ENCODE measurements around the gene PHETA2.
"Not testable (repeated sequence)": the region's sequence is repeated elsewhere in the genome, so short reads cannot be mapped to it uniquely, and the experiment has no call there.

PHETA2 gene

DNA sequence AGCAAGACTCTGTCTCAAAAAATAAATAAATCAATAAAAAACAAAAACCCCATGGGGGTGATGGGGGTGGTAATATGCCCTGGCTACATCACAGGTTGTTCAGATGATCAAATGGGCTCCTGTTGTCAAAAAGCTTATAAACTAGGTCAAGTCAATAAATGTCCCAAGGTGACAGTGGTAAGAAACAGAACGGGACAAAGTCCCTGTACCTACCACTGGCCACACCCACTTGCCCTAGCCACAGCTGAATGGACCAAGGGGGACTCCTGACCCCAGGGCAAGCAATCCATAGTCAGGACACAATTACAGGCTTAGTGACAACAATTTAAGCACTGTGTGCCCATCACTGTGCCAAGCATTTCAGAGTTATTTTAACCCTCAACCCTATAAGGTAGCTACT is 9.4 kb upstream of the PHETA2 start:
- H3K4me3 Mint-ChIP-seq: no peak overlapping the region
- peaks cover 80% of the 10 kb centered on the region for H3K36me3 Mint-ChIP-seq (ENCODE audit: low read depth)
- H3K27ac Mint-ChIP-seq: no peak overlapping the region

DNA sequence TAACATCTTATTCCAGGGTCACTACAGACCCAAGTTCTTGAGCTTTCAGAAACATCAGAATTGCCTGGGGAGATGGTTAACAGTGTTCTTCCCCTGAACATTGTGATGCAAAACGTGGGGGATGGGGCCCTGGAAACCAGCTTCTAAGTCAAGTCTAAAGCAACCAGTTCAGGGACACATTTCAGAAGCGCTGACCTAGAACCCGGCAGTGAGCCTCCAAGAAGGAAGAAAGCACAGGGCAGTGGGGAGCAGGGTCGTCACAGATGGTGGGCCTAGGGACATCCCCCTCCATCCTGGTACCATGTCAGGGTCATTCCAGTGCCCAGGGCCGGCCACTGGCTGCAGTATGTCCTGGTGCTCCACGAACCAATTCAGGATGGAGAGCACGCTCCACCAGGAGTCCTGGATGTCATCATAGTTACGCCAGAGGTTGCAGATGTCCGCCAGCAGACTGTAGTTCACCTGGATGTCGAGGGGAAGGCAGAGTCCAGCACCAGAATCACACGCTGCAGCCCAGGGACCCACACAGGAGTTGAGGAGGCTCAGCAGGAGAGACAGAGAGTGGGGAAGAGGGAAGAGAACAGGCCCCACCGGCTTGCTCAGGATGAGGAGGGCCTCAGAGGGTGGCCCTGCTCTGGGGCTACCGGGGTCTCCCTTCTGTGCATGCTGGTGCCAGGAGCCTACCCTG is 8.5 kb upstream of the PHETA2 start:
- Mint-ChIP-seq H3K9me3 (no peaks in the 10 kb centered on the region), H3K27ac (no peak overlapping the region), H3K4me1 (ENCODE audit: low read depth) (peaks cover 13% of the 10 kb centered on the region), H3K4me3 (no peak overlapping the region), H3K27me3 (no peaks in the 10 kb centered on the region), H3K36me3 (ENCODE audit: low read depth) (peaks cover 75% of the 10 kb centered on the region)
- DNase-seq: no peak

More for the DNA sequence above, 9.4 kb upstream of the PHETA2 start:
- no peaks in the 10 kb centered on the region for H3K27me3 Mint-ChIP-seq
- H3K4me1 Mint-ChIP-seq (ENCODE audit: low read depth): peaks cover 5% of the 10 kb centered on the region
- DNase-seq: no peak
- no peaks in the 10 kb centered on the region for H3K9me3 Mint-ChIP-seq

GRCh38 chr22:42066126-42066761 is 7.8 kb upstream of the PHETA2 start:
- peaks cover 18% of the 10 kb centered on the region for H3K4me1 Mint-ChIP-seq (ENCODE audit: low read depth)
- no peak for DNase-seq
- H3K9me3 Mint-ChIP-seq: no peaks in the 10 kb centered on the region
- peak overlapping the region; percentile 22 for H3K27ac Mint-ChIP-seq
- H3K4me3 Mint-ChIP-seq: no peak overlapping the region
- H3K27me3 Mint-ChIP-seq: no peaks in the 10 kb centered on the region
- H3K36me3 Mint-ChIP-seq (ENCODE audit: low read depth): peaks cover 68% of the 10 kb centered on the region

DNA sequence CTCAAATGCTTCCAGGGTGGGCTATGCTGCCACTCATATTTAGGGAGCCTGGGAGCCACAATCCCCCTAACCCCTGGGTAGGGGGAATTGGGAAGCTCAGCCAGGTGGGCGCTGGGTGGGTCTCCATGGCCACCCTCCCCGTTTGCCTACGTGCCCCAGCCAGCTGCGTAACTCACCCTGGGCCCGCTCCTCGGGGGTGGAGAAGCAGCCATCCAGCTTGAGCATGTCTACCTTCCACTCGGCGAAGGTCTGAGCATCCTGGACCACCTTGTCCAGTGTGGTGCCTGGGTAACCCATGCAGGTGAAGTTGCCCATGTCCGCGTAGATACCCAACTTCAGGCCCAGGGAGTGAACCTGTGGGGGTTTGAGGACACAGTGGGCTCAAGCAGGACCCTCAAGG is 7.1 kb upstream of the PHETA2 start:
- Mint-ChIP-seq H3K9me3 (no peaks in the 10 kb centered on the region), H3K4me3 (no peak overlapping the region), H3K36me3 (ENCODE audit: low read depth) (peaks cover 63% of the 10 kb centered on the region), H3K27ac (no peak overlapping the region), H3K27me3 (no peaks in the 10 kb centered on the region), H3K4me1 (ENCODE audit: low read depth) (peaks cover 25% of the 10 kb centered on the region)
- no peak for DNase-seq

DNA sequence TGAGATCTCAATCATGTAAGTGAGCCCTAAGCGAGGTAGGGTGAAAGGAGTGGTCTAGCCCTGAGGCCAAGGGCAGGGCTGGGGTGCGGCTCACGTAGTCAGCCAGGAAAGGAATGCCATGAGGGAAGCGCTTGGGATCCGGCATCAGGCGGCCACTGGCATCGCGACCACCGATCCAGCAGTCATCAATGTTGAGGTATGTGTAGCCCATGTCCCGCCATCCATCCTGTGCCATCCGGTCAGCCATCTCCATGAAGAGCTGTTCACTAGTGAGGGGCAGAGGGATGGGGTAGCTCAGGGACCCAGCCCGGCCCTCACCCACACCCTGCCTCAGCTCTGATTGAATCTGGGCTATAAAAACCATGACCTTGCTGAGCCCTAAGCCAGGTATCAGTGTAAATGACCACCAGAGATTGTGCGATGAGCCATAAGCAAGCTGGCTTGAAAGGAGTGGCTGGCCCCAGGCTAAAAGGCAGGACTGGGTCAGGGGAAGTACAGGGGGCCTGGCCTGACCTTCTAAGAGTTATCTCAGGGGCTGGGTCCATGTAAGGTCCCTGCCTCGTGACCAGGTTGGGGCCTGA is 6.3 kb upstream of the PHETA2 start:
- Mint-ChIP-seq H3K36me3 (ENCODE audit: low read depth) (peaks cover 54% of the 10 kb centered on the region), H3K27ac (no peak overlapping the region), H3K27me3 (no peaks in the 10 kb centered on the region), H3K4me1 (ENCODE audit: low read depth) (peaks cover 28% of the 10 kb centered on the region), H3K4me3 (no peak overlapping the region), H3K9me3 (no peaks in the 10 kb centered on the region)
- DNase-seq: no peak

GRCh38 chr22:42068291-42068690 is 5.8 kb upstream of the PHETA2 start:
- H3K9me3 Mint-ChIP-seq: no peaks in the 10 kb centered on the region
- H3K27ac Mint-ChIP-seq: no peak overlapping the region
- H3K4me1 Mint-ChIP-seq (ENCODE audit: low read depth): peaks cover 32% of the 10 kb centered on the region
- peaks cover 49% of the 10 kb centered on the region for H3K36me3 Mint-ChIP-seq (ENCODE audit: low read depth)
- no peaks in the 10 kb centered on the region for H3K27me3 Mint-ChIP-seq
- no peak for DNase-seq
- no peak overlapping the region for H3K4me3 Mint-ChIP-seq

GRCh38 chr22:42069801-42070516 is 4.1 kb upstream of the PHETA2 start:
- Mint-ChIP-seq H3K27ac (peak overlapping the region; percentile 90), H3K4me3 (peak overlapping the region; percentile 85), H3K4me1 (ENCODE audit: low read depth) (peaks cover 39% of the 10 kb centered on the region), H3K36me3 (ENCODE audit: low read depth) (peaks cover 39% of the 10 kb centered on the region), H3K9me3 (no peaks in the 10 kb centered on the region), H3K27me3 (no peaks in the 10 kb centered on the region)
- DNase-seq: no peak

- H3K4me1 Mint-ChIP-seq (ENCODE audit: low read depth): peaks cover 45% of the 10 kb centered on the region
- no peaks in the 10 kb centered on the region for H3K9me3 Mint-ChIP-seq
- peak; percentile 90 for DNase-seq
- peak within 1 kb of the TSS; percentile 85 for H3K4me3 Mint-ChIP-seq
- H3K36me3 Mint-ChIP-seq (ENCODE audit: low read depth): peaks cover 31% of the 10 kb centered on the region
- peak within 1 kb of the TSS; percentile 90 for H3K27ac Mint-ChIP-seq
- no peaks in the 10 kb centered on the region for H3K27me3 Mint-ChIP-seq
Observed at GRCh38 chr22:42070517-42071422, 3.3 kb upstream of the PHETA2 start, which contains the start of gene NAGA. Gene NAGA (minus strand): TSS chr22:42070812. CDS start chr22:42070297, 515 bp downstream.

GRCh38 chr22:42071508-42071907 is 2.5 kb upstream of the PHETA2 start:
- not testable (repeated sequence) for H3K27me3 Mint-ChIP-seq, H3K9me3 Mint-ChIP-seq, DNase-seq
- H3K4me1 Mint-ChIP-seq (ENCODE audit: low read depth): peaks cover 45% of the 10 kb centered on the region
- peak overlapping the region; percentile 85 for H3K4me3 Mint-ChIP-seq
- H3K27ac Mint-ChIP-seq: peak overlapping the region; percentile 90
- H3K36me3 Mint-ChIP-seq (ENCODE audit: low read depth): peaks cover 26% of the 10 kb centered on the region

- H3K36me3 Mint-ChIP-seq (ENCODE audit: low read depth): peaks cover 13% of the 10 kb centered on the region
- H3K4me3 Mint-ChIP-seq: peak overlapping the region; percentile 67
- H3K27ac Mint-ChIP-seq: no peak overlapping the region
- H3K4me1 Mint-ChIP-seq (ENCODE audit: low read depth): peaks cover 45% of the 10 kb centered on the region
- no peak for DNase-seq
- H3K27me3 Mint-ChIP-seq: no peaks in the 10 kb centered on the region
- no peaks in the 10 kb centered on the region for H3K9me3 Mint-ChIP-seq
Observed at GRCh38 chr22:42072606-42073330, 1.3 kb upstream of the PHETA2 start.

DNA sequence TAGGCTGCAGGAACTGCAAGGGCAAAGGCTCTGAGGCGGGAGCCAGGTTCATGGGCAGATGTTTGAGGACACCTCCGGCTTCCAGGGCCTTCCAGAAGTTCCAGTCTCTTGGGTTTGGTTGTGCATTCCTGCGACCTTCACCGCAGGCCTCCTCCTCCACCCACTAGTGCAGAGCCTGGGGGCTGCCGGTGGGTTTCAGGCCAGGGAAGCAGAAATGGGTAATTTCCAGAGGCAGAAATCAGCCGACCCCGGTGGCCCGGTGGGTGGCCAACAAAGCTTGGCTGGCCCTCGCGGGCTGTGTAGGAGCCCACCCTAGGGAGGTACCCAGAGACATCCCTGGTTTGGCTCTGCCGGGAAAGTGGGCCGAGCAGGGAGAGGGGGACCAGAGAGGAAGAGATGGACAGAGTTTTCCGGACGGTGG is 417 bp upstream of the PHETA2 start:
- Mint-ChIP-seq H3K36me3 (ENCODE audit: low read depth) (peaks cover 6% of the 10 kb centered on the region), H3K27me3 (no peaks in the 10 kb centered on the region), H3K4me1 (ENCODE audit: low read depth) (peaks cover 47% of the 10 kb centered on the region), H3K27ac (peak overlapping the region; percentile 82), H3K9me3 (no peaks in the 10 kb centered on the region), H3K4me3 (peak overlapping the region; percentile 67)
- no peak for DNase-seq

DNA sequence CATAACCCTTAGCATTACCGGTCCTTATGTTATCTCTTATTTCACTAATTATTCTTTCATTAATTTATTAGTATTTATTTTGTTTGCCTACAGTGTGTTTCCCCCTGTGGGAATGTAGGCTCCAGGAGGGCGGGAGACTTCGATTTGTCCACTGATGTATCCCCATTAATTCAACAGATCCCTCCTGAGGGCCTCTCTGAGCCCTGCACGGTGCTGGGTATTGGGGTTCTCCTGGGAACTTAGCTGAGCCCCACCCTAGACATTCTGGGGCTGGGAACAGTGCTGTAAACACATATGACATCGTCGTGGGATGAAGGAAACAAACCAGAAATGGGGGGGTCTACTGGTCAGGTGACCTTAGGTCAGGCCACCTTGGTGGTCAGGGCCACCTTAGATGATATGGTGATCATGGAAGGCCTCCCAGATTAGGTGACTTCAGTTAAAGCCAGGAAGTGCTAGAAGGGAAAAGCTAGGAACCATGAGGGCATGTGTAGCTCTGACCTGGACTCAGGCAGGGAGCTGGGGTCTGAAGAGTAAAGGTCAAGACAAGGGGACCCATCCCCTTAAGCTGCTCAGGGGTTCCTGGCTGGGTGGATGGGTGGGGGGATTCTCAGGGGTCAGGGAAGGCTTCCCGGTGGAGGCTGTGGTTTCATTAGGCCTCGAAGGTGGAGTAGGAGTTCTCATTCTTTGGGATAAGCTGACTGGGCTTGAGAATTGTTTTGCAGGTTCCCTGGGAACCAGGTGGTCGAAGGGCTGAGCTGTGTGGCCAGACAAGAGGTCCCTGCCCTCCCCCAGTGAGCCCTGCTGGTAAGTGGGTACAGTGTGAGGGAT is 1.0 kb downstream of the PHETA2 start:
- peak overlapping the region; percentile 38 for H3K4me3 Mint-ChIP-seq
- no peaks in the 10 kb centered on the region for H3K9me3 Mint-ChIP-seq
- no peaks in the 10 kb centered on the region for H3K27me3 Mint-ChIP-seq
- peak overlapping the region; percentile 76 for H3K27ac Mint-ChIP-seq
- no peak for DNase-seq
- H3K36me3 Mint-ChIP-seq (ENCODE audit: low read depth): peaks cover 8% of the 10 kb centered on the region
- peaks cover 47% of the 10 kb centered on the region for H3K4me1 Mint-ChIP-seq (ENCODE audit: low read depth)

Data from activated T-cell treated with anti-CD3 and anti-CD28 coated beads, Interleukin-2, amount 50 U/mL, for 24 hours (primary cell).